HepG2 (cell line): ENCODE measurements around the gene EFNA2. TPM values are rescaled to one million over a fixed set of nuclear protein-coding genes. Genes with fewer than 3 reads are reported as not detected.

Experiments
- ATAC-seq: fragments of 200-7000 bp; cut with Tn5 transposase; 3 replicates; pipeline ENCODE4 v1.9.1; 2020; ENCODE audit warnings: mild to moderate bottlenecking, moderate library complexity
- BruUV-seq: library from RNA; stranded (reverse); fragments of 400-500 nt; replicated peaks from 2 replicates; lab custom pipeline; 2021; lab: Mats Ljungman, UMichigan
- CTCF ChIA-PET: fragments of 300-600 bp; formaldehyde crosslinking; extraction: SDS; loops from one replicate; lab custom pipeline; 2021; ENCODE audit warnings: low total read pairs, inconsistent platforms, low intra/inter-chr PET ratio; lab: Yijun Ruan, JAX
- POLR2A ChIA-PET: fragments of 350-600 bp; sonication (Branson Sonifier 250); formaldehyde crosslinking; loops from one replicate; lab custom pipeline; 2020; ENCODE audit warnings: antibody characterized with exemption, inconsistent platforms; lab: Yijun Ruan, JAX
- DNase-seq: peaks from one replicate; pipeline ENCODE4 v3.0.0-alpha.2; 2015; ENCODE audit warnings: low spot score
- FAIRE-seq: peaks from 3 replicates; lab custom pipeline; 2011; peaks lifted over from hg19 to GRCh38; lab: Jason Lieb, UNC
- H2AFZ ChIP-seq: one replicate; pipeline ENCODE4 v1.6.1; 2011; ENCODE audit warnings: low read length, inconsistent platforms
- H3K27ac ChIP-seq: fragments of 300-600 bp; 3 replicates; pipeline ENCODE4 v1.8.0; 2011; ENCODE audit warnings: mixed run types, mild to moderate bottlenecking, mixed read lengths, low read length, inconsistent platforms; ENCODE audit not compliant: insufficient read depth; ENCODE audit errors: extremely low read length
- H3K27me3 ChIP-seq, 2 experiments: fragments of 200-600 bp in 1 of 2; 2 replicates in 1 of 2; 3 replicates in 1 of 2; pipeline versions ENCODE4 v1.6.0 to v1.8.0; 2011; ENCODE audit warnings: low read length in 2 of 2, mild to moderate bottlenecking in 2 of 2, moderate library complexity in 2 of 2, inconsistent platforms in 1 of 2; ENCODE audit not compliant: insufficient read depth in 2 of 2, control insufficient read depth in 1 of 2
- H3K36me3 ChIP-seq, 2 experiments: fragments of 200-600 bp in 1 of 2; replicated peaks in 1 of 2; 2 replicates in 1 of 2; 3 replicates in 1 of 2; pipeline versions ENCODE4 v1.5.1 to v1.8.0; 2011; ENCODE audit warnings: low read length in 2 of 2, inconsistent platforms in 1 of 2; ENCODE audit not compliant: insufficient read depth in 2 of 2, control insufficient read depth in 1 of 2
- H3K4me1 ChIP-seq: 2 replicates; pipeline ENCODE4 v1.5.1; 2012; ENCODE audit warnings: low read length, inconsistent platforms; ENCODE audit not compliant: insufficient read depth
- H3K4me2 ChIP-seq: 2 replicates; pipeline ENCODE4 v1.6.0; 2011; ENCODE audit warnings: low read depth, low read length, inconsistent platforms
- H3K4me3 ChIP-seq, 3 experiments: fragments of 200-600 bp in 1 of 3; sonication (generic), shearing (Covaris generic) in 1 of 3; replicated peaks in 1 of 3; 2 replicates each; pipeline ENCODE4 v1.5.1; 2011 to 2016; ENCODE audit warnings: low read length in 3 of 3, inconsistent platforms in 2 of 3, low read depth in 2 of 3, mild to moderate bottlenecking in 2 of 3, control low read depth in 1 of 3, mixed read lengths in 1 of 3; ENCODE audit not compliant: insufficient read depth in 1 of 3
- H3K79me2 ChIP-seq: one replicate; pipeline ENCODE4 v1.6.1; 2011; ENCODE audit warnings: low read length, inconsistent platforms; ENCODE audit not compliant: insufficient read depth
- H3K9ac ChIP-seq: 2 replicates; pipeline ENCODE4 v1.6.0; 2011; ENCODE audit warnings: mild to moderate bottlenecking, low read depth, low read length, inconsistent platforms; ENCODE audit not compliant: insufficient read depth
- H3K9me3 ChIP-seq: 2 replicates; pipeline ENCODE4 v1.5.1; 2012; ENCODE audit warnings: mild to moderate bottlenecking, low read length
- H4K20me1 ChIP-seq: 2 replicates; pipeline ENCODE4 v1.6.0; 2011; ENCODE audit warnings: inconsistent platforms, mild to moderate bottlenecking, low read length, moderate library complexity; ENCODE audit not compliant: insufficient read depth
- AGO1 ChIP-seq: fragments of 200-400 bp; formaldehyde crosslinking; IDR thresholded peaks from 2 replicates; pipeline ENCODE4 v1.6.1; 2017; ENCODE audit warnings: mild to moderate bottlenecking, low read depth, low read length, moderate library complexity; ENCODE audit not compliant: poor library complexity, severe bottlenecking
- CBX1 ChIP-seq: IDR thresholded peaks from one replicate; pipeline ENCODE4 v1.6.1; 2016; ENCODE audit warnings: antibody characterized with exemption, low read depth
- CSRNP1 ChIP-seq: sonication (generic); formaldehyde crosslinking; IDR thresholded peaks from 2 replicates; pipeline ENCODE4 v1.8.1; 2023; ENCODE audit warnings: mild to moderate bottlenecking, missing genetic modification reagents
- HNRNPLL ChIP-seq: fragments of 200-400 bp; formaldehyde crosslinking; IDR thresholded peaks from 2 replicates; pipeline ENCODE4 v1.6.1; 2017; ENCODE audit warnings: mild to moderate bottlenecking, low read depth, low read length; ENCODE audit not compliant: poor library complexity, severe bottlenecking
- LCORL ChIP-seq, 2 experiments: fragments of 450-650 bp in 1 of 2; sonication (generic) in 1 of 2; formaldehyde crosslinking in 1 of 2; IDR thresholded peaks; 2 replicates each; pipeline versions ENCODE4 v1.5.0 to v1.6.1; 2017 to 2020; ENCODE audit warnings: antibody characterized with exemption in 1 of 2, missing genetic modification reagents in 1 of 2
- MYC ChIP-seq: sonication (generic); formaldehyde crosslinking; IDR thresholded peaks from 2 replicates; pipeline ENCODE4 v1.9.0; 2021; ENCODE audit warnings: missing genetic modification reagents, borderline replicate concordance
- RBFOX2 ChIP-seq: fragments of 200-400 bp; formaldehyde crosslinking; IDR thresholded peaks from 2 replicates; pipeline ENCODE4 v1.6.1; 2017; ENCODE audit warnings: low read depth, mild to moderate bottlenecking, low read length
- ZBTB10 ChIP-seq: sonication (generic); formaldehyde crosslinking; IDR thresholded peaks from 2 replicates; pipeline ENCODE4 v1.4.0; 2020; ENCODE audit warnings: missing genetic modification reagents, borderline replicate concordance
- ZBTB7B ChIP-seq: sonication (generic); formaldehyde crosslinking; IDR thresholded peaks from 2 replicates; pipeline ENCODE4 v1.4.0; 2020; ENCODE audit warnings: missing genetic modification reagents
- ZNF580 ChIP-seq: IDR thresholded peaks from 2 replicates; pipeline ENCODE4 v1.6.1; 2016; ENCODE audit warnings: low read depth, borderline replicate concordance
- WGBS: methylation state at CpG from one replicate; pipeline ENCODE4 v1.1.6; 2017; ENCODE audit warnings: low lambda C conversion rate; 5-methylcytosine and 5-hydroxymethylcytosine counted together
- in situ Hi-C: cut with HindIII; loops from 2 replicates; pipeline ENCODE4 v1.10.0; 2017; ENCODE audit warnings: low pct_unique_long_range_greater_than_20kb; ENCODE audit not compliant: extremely low pct_ligation_motif_present
- intact Hi-C: fragments of 100-400 bp; cut with micrococcal nuclease; formaldehyde crosslinking; loops from one replicate; pipeline ENCODE4 v1.10.0; 2022; ENCODE audit not compliant: unreplicated experiment
- polyA plus RNA-seq, 8 experiments: library from polyadenylated mRNA; depleted of rRNA in 3 of 8; stranded (reverse) in 7 of 8; unstranded in 1 of 8; fragments of >200 nt; fragmentation: Illumina TruSeq in 4 of 8; extraction: Trizol in 4 of 8; gene quantifications; 2 replicates each; pipeline versions ENCODE4 v1.2.1 to v1.2.3, GENCODE V29; 2011 to 2016; ENCODE audit warnings: low read depth in 4 of 8, missing spikeins in 1 of 8, mixed read lengths in 1 of 8; ENCODE audit not compliant: insufficient read depth in 1 of 8
- total RNA-seq, 5 experiments: library from RNA; depleted of rRNA; stranded (reverse); fragments of >200 nt; fragmentation: Illumina TruSeq; extraction: Trizol; gene quantifications; 2 replicates each; pipeline ENCODE4 v1.2.3, GENCODE V29; 2016; ENCODE audit warnings: low read depth in 1 of 5

The EFNA2 gene
- total and polyA plus RNA-seq, 2 of the 13 experiments (the other 11 are each of a cell fraction or from before 2014, with no cell fraction given) = 6.0 to 9.9 TPM

- DNase-seq = no peak
- 6% methylated on average over 3 of the region's 38 CpGs for WGBS
- POLR2A ChIA-PET = interaction anchor here (0.6 to 1.7 kb wide), 4 partner anchors 12 to 58 kb away, joined by 3 to 8 read pairs (median 4); partner anchors contain the start of genes CIRBP and FAM174C
- peaks cover 76% of the 10 kb centered on the region for H3K4me1 ChIP-seq
- H4K20me1 ChIP-seq = no peaks in the 10 kb centered on the region
- in situ Hi-C loops (no loop called here), intact Hi-C loops (no loop called here)
- CTCF ChIA-PET = no interaction called here
- H3K79me2 ChIP-seq = peaks cover 45% of the 10 kb centered on the region
- H3K9ac ChIP-seq = peak overlapping the region; percentile 71
- H3K4me2 ChIP-seq = peak overlapping the region; percentile 81
- BruUV-seq = no TSS peak
- no peak overlapping the region for H2AFZ ChIP-seq
- peak overlapping the region; percentile 75 to 89 (median 82) for H3K4me3 ChIP-seq
- H3K36me3 ChIP-seq = peaks cover 0 to 3% of the 10 kb centered on the region in 2 experiments; a peak in 1 of 5 replicates
- peak overlapping the region; percentile 52 for H3K27ac ChIP-seq
- FAIRE-seq = no peak
- no peaks in the 10 kb centered on the region; a peak in 1 of 5 replicates for H3K27me3 ChIP-seq
- no peaks in the 10 kb centered on the region for H3K9me3 ChIP-seq
- no peak for ATAC-seq
- no peak for TF ChIP-seq CBX1
- no peak for TF ChIP-seq LCORL (IDR thresholded peaks at IDR 0.05)
- 0 out of 2 replicates have a peak, but pooled peaks have one; percentile 16 for TF ChIP-seq LCORL (CRISPR knock-in tag; IDR thresholded peaks at IDR 0.05)
- peak; percentile 41 for TF ChIP-seq AGO1
- TF ChIP-seq ZBTB7B (CRISPR knock-in tag) = peak; percentile 43; the same call in 1 of the 2 replicates
- TF ChIP-seq RBFOX2 = no peak
- TF ChIP-seq HNRNPLL = peak; percentile 4
- peak; percentile 14; the same call in 1 of the 2 replicates for TF ChIP-seq MYC (CRISPR knock-in tag)
- TF ChIP-seq ZBTB10 (CRISPR knock-in tag) = peak; percentile 62; the same call in 1 of the 2 replicates
- peak; percentile 33; the same call in 1 of the 2 replicates for TF ChIP-seq CSRNP1
- 0 out of 2 replicates have a peak, but pooled peaks have one; percentile 6 for TF ChIP-seq ZNF580 (CRISPR knock-in tag)
Measured at GRCh38 chr19:1286487-1287353, 1.0 kb downstream of the EFNA2 start.
